GM13976 (cell line): Measurements from ENCODE around the gene RDH13.

Source experiments
- DNase-seq: peaks from one replicate; pipeline ENCODE4 v3.0.0; 2012; ENCODE audit warnings: low spot score
- in situ Hi-C: fragments of 300-500 bp; cut with MboI; formaldehyde crosslinking; loops from one replicate; pipeline ENCODE4 v1.12.0; 2022; ENCODE audit warnings: low sequenced_read_pairs, mixed read lengths, inconsistent platforms; ENCODE audit not compliant: unreplicated experiment
- TF ChIP-seq, protein P1 (sequence below): IDR thresholded peaks from 2 replicates; pipeline ENCODE4 v1.5.1; 2012; ENCODE audit warnings: borderline replicate concordance, mild to moderate bottlenecking; ENCODE audit not compliant: insufficient read depth; ENCODE audit errors: extremely low read depth, missing control alignments, control extremely low read depth

Gene RDH13

DNA sequence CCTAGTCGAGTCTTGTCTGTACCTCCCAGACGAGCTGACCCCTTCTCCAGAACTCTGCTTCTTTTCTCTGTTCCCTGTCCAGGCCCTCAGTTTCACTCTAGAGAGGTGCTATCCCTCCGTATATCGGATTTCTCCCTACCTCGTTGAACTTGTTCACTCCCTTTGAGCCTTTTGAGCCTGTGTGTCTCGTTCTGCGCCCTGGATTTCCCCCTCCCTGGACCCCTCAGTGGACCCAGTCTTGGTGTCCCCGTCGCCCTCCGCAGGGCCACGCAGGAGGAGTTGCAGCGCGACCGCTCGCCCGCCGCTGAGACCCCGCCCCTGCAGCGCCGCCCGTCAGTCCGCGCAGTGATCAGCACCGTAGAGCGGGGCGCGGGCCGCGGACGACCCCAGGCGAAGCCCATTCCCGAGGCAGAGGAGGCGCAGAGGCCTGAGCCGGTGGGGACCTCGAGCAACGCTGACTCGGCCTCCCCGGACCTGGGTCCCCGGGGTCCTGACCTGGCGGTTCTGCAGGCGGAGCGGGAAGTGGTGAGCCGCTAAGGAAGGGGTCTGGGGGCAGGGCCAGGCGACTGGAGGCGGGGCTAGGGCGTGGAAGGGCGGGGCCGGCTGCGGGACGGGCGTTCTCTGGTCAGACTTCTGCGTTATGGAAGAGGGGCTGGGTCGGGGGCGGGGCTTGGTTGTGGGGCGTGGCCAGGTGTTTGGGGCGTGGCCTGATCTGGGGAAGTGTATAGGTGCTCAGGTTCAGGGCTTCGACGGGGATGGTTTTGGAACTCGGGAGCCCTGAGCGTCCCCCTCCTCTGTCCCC is 18.2 kb upstream of the RDH13 start:
- TF ChIP-seq, protein P1, sequence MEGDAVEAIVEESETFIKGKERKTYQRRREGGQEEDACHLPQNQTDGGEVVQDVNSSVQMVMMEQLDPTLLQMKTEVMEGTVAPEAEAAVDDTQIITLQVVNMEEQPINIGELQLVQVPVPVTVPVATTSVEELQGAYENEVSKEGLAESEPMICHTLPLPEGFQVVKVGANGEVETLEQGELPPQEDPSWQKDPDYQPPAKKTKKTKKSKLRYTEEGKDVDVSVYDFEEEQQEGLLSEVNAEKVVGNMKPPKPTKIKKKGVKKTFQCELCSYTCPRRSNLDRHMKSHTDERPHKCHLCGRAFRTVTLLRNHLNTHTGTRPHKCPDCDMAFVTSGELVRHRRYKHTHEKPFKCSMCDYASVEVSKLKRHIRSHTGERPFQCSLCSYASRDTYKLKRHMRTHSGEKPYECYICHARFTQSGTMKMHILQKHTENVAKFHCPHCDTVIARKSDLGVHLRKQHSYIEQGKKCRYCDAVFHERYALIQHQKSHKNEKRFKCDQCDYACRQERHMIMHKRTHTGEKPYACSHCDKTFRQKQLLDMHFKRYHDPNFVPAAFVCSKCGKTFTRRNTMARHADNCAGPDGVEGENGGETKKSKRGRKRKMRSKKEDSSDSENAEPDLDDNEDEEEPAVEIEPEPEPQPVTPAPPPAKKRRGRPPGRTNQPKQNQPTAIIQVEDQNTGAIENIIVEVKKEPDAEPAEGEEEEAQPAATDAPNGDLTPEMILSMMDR = no peak
- in situ Hi-C loops = no loop called here
- DNase-seq = peak; percentile 98

- peak; percentile 82 for DNase-seq
- in situ Hi-C loops = no loop called here
- TF ChIP-seq, protein P1 = no peak
Measured at GRCh38 chr19:55080121-55080967, 17.4 kb upstream of the RDH13 start.

- peak; percentile 9 for DNase-seq
- in situ Hi-C loops = no loop called here
- TF ChIP-seq, protein P1 = no peak
Measured at GRCh38 chr19:55079400-55080038, 16.6 kb upstream of the RDH13 start.

DNA sequence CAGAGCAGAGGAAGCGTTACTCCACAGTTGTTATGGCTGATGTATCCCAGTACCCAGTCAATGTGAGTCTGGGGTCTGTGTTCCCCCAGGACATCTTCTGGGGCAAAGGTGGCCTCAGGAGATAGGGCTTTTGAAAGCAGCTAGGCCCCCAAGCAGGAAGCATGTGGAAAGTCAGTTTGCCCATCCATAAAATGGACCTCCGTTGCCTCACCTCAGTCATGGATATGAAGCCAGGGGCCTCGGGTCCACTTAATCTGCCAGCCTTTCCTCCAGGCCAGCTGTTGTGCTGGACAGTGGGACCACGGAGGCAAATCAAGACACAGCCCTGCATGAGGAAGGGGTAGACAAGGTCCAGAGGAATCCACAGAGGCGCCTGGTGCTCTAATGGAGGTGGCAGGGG is 16.0 kb upstream of the RDH13 start:
- in situ Hi-C loops = no loop called here

DNA sequence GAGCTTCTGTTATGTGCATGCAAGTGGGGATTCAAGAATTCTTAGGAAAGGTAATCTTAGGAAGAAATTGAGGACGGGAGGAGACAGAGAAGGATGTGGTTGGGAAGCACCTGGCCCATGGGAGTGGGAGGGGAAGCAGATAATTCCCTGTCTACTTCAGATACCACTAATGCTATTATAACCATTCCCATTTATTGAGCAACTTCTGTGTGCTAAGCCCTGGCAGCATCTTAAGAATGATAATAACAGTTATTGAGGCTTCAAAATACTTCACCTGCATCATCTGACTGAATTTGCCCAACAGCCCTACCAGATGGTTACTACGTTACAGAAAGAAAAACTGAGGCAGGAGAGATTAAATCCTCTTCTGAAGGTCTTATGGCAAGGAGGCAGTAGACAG is 14.2 kb upstream of the RDH13 start:
- in situ Hi-C loops = no loop called here
- no peak for DNase-seq
- TF ChIP-seq, protein P1 = no peak

More for the DNA sequence above, 16.0 kb upstream of the RDH13 start:
- DNase-seq = no peak
- TF ChIP-seq, protein P1 = no peak

DNA sequence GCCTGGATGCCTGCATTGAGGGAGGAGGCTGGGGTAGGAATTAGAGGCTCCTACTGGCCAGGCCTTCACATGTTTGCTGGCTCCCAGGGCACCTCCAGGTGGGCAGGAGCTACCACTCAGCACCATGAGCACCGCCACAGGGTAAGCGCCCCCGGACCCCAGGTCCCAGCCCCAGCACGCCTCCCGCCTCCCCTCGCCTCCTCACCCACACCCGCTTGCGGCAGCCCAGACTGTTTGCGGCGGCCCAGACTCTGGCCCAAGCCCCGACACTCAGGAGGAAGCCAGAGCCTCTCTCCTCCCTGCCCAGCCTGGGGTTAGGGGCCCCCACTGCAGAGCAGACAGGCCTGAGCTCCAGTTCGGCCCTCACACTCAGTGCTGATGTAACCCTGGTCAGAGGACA is 13.4 kb upstream of the RDH13 start:
- DNase-seq = no peak
- TF ChIP-seq, protein P1 = no peak
- in situ Hi-C loops = no loop called here
